SK-N-SH (cell line): ENCODE results near the gene CCM2. TPM values are rescaled to one million over a fixed set of nuclear protein-coding genes. Genes with fewer than 3 reads are reported as not detected.

Source experiments
- CTCF ChIA-PET: fragments of 300-600, 350-600 bp; formaldehyde crosslinking; extraction: SDS; loops from one replicate; lab custom pipeline; 2021; lab: Yijun Ruan, JAX
- POLR2A ChIA-PET: fragments of 350-600 bp; sonication (Branson Sonifier 250); formaldehyde crosslinking; extraction: SDS; loops from one replicate; lab custom pipeline; 2020; ENCODE audit warnings: antibody characterized with exemption, inconsistent platforms; lab: Yijun Ruan, JAX
- DNase-seq: peaks from one replicate; pipeline ENCODE4 v3.0.0; 2012
- H2AFZ ChIP-seq: fragments of 200-600 bp; sonication (generic); 2 replicates; pipeline ENCODE4 v1.8.1; 2016; ENCODE audit warnings: antibody characterized with exemption, mild to moderate bottlenecking, low read depth
- H3F3A ChIP-seq: fragments of 200-600 bp; sonication (generic); replicated peaks from 2 replicates; pipeline ENCODE3; 2016; ENCODE audit warnings: antibody characterized with exemption, mild to moderate bottlenecking; ENCODE audit not compliant: insufficient read depth
- H3K27ac ChIP-seq, 2 experiments: fragments of 200-500 bp in 1 of 2; fragments of 200-600 bp in 1 of 2; sonication (Bioruptor generic) in 1 of 2; sonication (generic), shearing (Covaris generic) in 1 of 2; 2 replicates each; pipeline versions ENCODE4 v1.5.1 to v1.6.1; 2014 to 2016; ENCODE audit warnings: low read depth in 2 of 2, inconsistent platforms in 1 of 2, low read length in 1 of 2, mild to moderate bottlenecking in 1 of 2, mixed read lengths in 1 of 2
- H3K27me3 ChIP-seq: fragments of 200-600 bp; sonication (generic), shearing (Covaris generic); 2 replicates; pipeline ENCODE4 v1.6.1; 2016; ENCODE audit warnings: mixed run types; ENCODE audit not compliant: insufficient read depth
- H3K36me3 ChIP-seq, 2 experiments: fragments of 200-500 bp in 1 of 2; fragments of 200-600 bp in 1 of 2; sonication (Bioruptor generic) in 1 of 2; sonication (generic) in 1 of 2; replicated peaks in 1 of 2; 2 replicates each; pipeline versions ENCODE3 to v1.5.1; 2014 to 2016; ENCODE audit warnings: low read length in 1 of 2, mild to moderate bottlenecking in 1 of 2; ENCODE audit not compliant: insufficient read depth in 2 of 2, control insufficient read depth in 1 of 2
- H3K4me1 ChIP-seq, 2 experiments: fragments of 200-500 bp in 1 of 2; fragments of 200-600 bp in 1 of 2; sonication (Bioruptor generic) in 1 of 2; sonication (generic), shearing (Covaris generic) in 1 of 2; 2 replicates each; pipeline versions ENCODE4 v1.5.1 to v1.6.1; 2014 to 2016; ENCODE audit warnings: low read depth in 1 of 2, low read length in 1 of 2, mixed run types in 1 of 2; ENCODE audit not compliant: insufficient read depth in 2 of 2, control insufficient read depth in 1 of 2
- H3K4me2 ChIP-seq: fragments of 200-600 bp; sonication (generic), shearing (Covaris generic); 2 replicates; pipeline ENCODE4 v1.6.1; 2017; ENCODE audit warnings: mixed run types
- H3K4me3 ChIP-seq, 2 experiments: fragments of 200-500 bp in 1 of 2; fragments of 200-600 bp in 1 of 2; sonication (Bioruptor generic) in 1 of 2; sonication (generic), shearing (Covaris generic) in 1 of 2; 2 replicates each; pipeline versions ENCODE4 v1.5.1 to v1.8.1; 2014 to 2016; ENCODE audit warnings: low read depth in 2 of 2, inconsistent platforms in 1 of 2, low read length in 1 of 2, mild to moderate bottlenecking in 1 of 2, mixed read lengths in 1 of 2, moderate library complexity in 1 of 2
- H3K79me2 ChIP-seq: fragments of 200-600 bp; sonication (generic); 2 replicates; pipeline ENCODE4 v1.8.1; 2017; ENCODE audit warnings: mild to moderate bottlenecking; ENCODE audit not compliant: insufficient read depth
- H3K9ac ChIP-seq: fragments of 200-600 bp; sonication (generic); 2 replicates; pipeline ENCODE4 v1.6.1; 2017; ENCODE audit warnings: mixed run types
- H3K9me2 ChIP-seq: fragments of 200-600 bp; sonication (generic); 2 replicates; pipeline ENCODE4 v1.6.1; 2017; ENCODE audit warnings: mixed run types
- H3K9me3 ChIP-seq: fragments of 200-600 bp; sonication (generic); 2 replicates; pipeline ENCODE4 v1.6.1; 2017; ENCODE audit warnings: mixed run types, mild to moderate bottlenecking, moderate library complexity
- H4K20me1 ChIP-seq: fragments of 200-600 bp; sonication (generic); 2 replicates; pipeline ENCODE4 v1.6.1; 2017; ENCODE audit warnings: mild to moderate bottlenecking, mixed run types; ENCODE audit not compliant: insufficient read depth
- CHD2 ChIP-seq: fragments of 150-350 bp; IDR thresholded peaks from 2 replicates; pipeline ENCODE4 v1.6.1; 2018; ENCODE audit warnings: low read length; ENCODE audit not compliant: partially characterized antibody
- CTCF ChIP-seq: fragments of 200-600 bp; sonication (generic); IDR thresholded peaks from 2 replicates; pipeline ENCODE4 v1.6.1; 2017; ENCODE audit warnings: antibody characterized with exemption, mild to moderate bottlenecking, moderate library complexity
- ELF1 ChIP-seq: IDR thresholded peaks from 2 replicates; pipeline ENCODE4 v1.4.0; 2012
- EP300 ChIP-seq, 2 experiments: IDR thresholded peaks; 2 replicates each; pipeline versions ENCODE4 v1.4.0 to v1.6.1; 2012; ENCODE audit warnings: borderline replicate concordance in 1 of 2, low read depth in 1 of 2, low read length in 1 of 2
- GABPA ChIP-seq: IDR thresholded peaks from 2 replicates; pipeline ENCODE4 v1.4.0; 2012; ENCODE audit warnings: low read depth, mild to moderate bottlenecking
- JUND ChIP-seq: IDR thresholded peaks from 2 replicates; pipeline ENCODE4 v1.4.0; 2012
- MAX ChIP-seq: IDR thresholded peaks from 2 replicates; pipeline ENCODE4 v1.4.0; 2012; ENCODE audit warnings: low read depth
- MEF2A ChIP-seq: IDR thresholded peaks from 2 replicates; pipeline ENCODE4 v1.4.0; 2012; ENCODE audit warnings: low read depth, borderline replicate concordance
- MXI1 ChIP-seq: IDR thresholded peaks from 2 replicates; pipeline ENCODE4 v1.6.1; 2012; ENCODE audit warnings: mild to moderate bottlenecking, low read depth, low read length, improper control_type of control experiment
- NFIC ChIP-seq: IDR thresholded peaks from 2 replicates; pipeline ENCODE4 v1.4.0; 2012; ENCODE audit warnings: borderline replicate concordance
- NRF1 ChIP-seq: IDR thresholded peaks from 2 replicates; pipeline ENCODE4 v1.6.1; 2012; ENCODE audit warnings: low read depth, mild to moderate bottlenecking, low read length
- PBX3 ChIP-seq: IDR thresholded peaks from 2 replicates; pipeline ENCODE4; 2012
- POLR2AphosphoS5 ChIP-seq: IDR thresholded peaks from 2 replicates; pipeline ENCODE4 v1.6.1; 2012; ENCODE audit warnings: low read depth, low read length
- RAD21 ChIP-seq: IDR thresholded peaks from 2 replicates; pipeline ENCODE4 v1.6.1; 2012; ENCODE audit warnings: mild to moderate bottlenecking, low read length
- RFX5 ChIP-seq: IDR thresholded peaks from 2 replicates; pipeline ENCODE4 v1.6.1; 2012; ENCODE audit warnings: mild to moderate bottlenecking, improper control_type of control experiment, low read length
- RXRA ChIP-seq: IDR thresholded peaks from 2 replicates; pipeline ENCODE4 v1.4.0; 2012; ENCODE audit warnings: low read depth, mild to moderate bottlenecking, borderline replicate concordance
- SIN3A ChIP-seq: IDR thresholded peaks from 2 replicates; pipeline ENCODE4 v1.6.1; 2012; ENCODE audit warnings: low read depth, mild to moderate bottlenecking, low read length, moderate library complexity, borderline replicate concordance
- TAF1 ChIP-seq: IDR thresholded peaks from 2 replicates; pipeline ENCODE4 v1.6.1; 2012; ENCODE audit warnings: low read depth, mild to moderate bottlenecking, low read length, moderate library complexity, borderline replicate concordance
- TCF12 ChIP-seq: IDR thresholded peaks from 2 replicates; pipeline ENCODE4 v1.4.0; 2012
- TEAD4 ChIP-seq: IDR thresholded peaks from 2 replicates; pipeline ENCODE4 v1.4.0; 2012; ENCODE audit warnings: mild to moderate bottlenecking, borderline replicate concordance; ENCODE audit not compliant: insufficient read depth
- USF1 ChIP-seq: IDR thresholded peaks from 2 replicates; pipeline ENCODE4 v1.4.0; 2012; ENCODE audit warnings: low read depth, borderline replicate concordance
- YY1 ChIP-seq: IDR thresholded peaks from 2 replicates; pipeline ENCODE4 v1.4.0; 2012; ENCODE audit warnings: low read depth, mild to moderate bottlenecking
- ZBTB33 ChIP-seq: IDR thresholded peaks from 2 replicates; pipeline ENCODE4 v1.4.0; 2012; ENCODE audit warnings: low read depth, borderline replicate concordance
- WGBS: methylation state at CpG from one replicate; pipeline ENCODE4 v1.1.6; 2017; ENCODE audit warnings: low lambda C conversion rate; 5-methylcytosine and 5-hydroxymethylcytosine counted together
- polyA plus RNA-seq, 3 experiments: library from polyadenylated mRNA; depleted of rRNA; stranded (reverse); fragments of >200 nt; gene quantifications; 2 replicates each; pipeline ENCODE4 v1.2.3, GENCODE V29; 2012

Gene CCM2
- polyA plus RNA-seq, 1 of the 3 experiments (the other 2 are of a cell fraction) = 83.2 TPM

DNA sequence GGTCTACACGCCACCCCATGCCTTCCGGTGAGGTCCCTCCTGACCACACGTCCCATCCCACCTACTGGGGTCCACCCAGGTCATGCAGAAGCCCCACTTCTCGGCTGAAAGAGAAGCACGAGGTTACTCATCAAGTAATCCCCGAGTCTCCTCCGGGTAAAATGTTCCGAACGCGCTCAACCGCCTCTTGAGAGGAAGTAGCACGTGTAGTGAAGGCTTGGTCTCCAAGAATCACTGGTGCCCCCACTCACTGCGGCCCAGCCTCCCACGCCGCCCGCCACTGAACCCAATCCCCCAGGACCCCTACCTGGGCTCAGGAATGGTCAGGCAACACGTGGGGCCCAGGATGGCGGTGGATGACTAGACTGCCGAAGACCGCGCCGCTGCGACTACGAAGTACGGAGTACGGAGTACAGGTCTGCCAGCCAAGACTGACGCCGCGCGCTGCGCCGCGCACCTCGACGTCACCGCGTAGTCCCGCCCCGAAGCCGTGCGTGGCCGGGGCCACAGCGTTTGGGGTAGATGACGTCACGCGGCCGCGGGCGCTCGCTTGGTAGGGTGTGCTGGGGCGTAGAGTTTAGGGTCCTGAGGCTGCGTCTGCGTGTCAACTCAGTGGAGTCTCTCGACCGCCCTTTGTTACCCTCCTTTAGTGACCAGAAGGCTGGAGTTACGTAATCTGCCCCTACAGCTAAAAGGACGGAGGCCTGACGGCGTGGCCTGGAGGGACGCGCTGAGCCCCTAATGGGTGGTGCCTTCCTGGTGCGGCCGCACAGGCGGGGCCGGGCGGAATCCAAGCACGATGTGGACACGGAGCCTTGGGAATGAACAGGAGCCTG, 13.6 kb upstream of the CCM2 start:
- Histone ChIP-seq H3K36me3 (peaks cover 38 to 40% of the 10 kb centered on the region in 2 experiments), H3K27me3 (no peaks in the 10 kb centered on the region), H3K9me3 (no peaks in the 10 kb centered on the region), H3K27ac (peak overlapping the region; percentile 82 to 91), H3K79me2 (peaks cover 26% of the 10 kb centered on the region), H3K4me1 (peaks cover 24 to 26% of the 10 kb centered on the region in 2 experiments; a peak in 3 of 4 replicates), H3F3A (peaks cover 37% of the 10 kb centered on the region), H3K9ac (peak overlapping the region; percentile 84), H3K4me3 (peak overlapping the region; percentile 77 to 79), H3K9me2 (no peaks in the 10 kb centered on the region), H2AFZ (peak overlapping the region; percentile 76), H3K4me2 (peak overlapping the region; percentile 81), H4K20me1 (0 out of 2 replicates have a peak, but pooled peaks cover 4% of the 10 kb centered on the region)
- POLR2A ChIA-PET = interaction anchor here (0.9 to 1.5 kb wide), 13 partner anchors 10 to 138 kb away, joined by 3 to 10 read pairs (median 5); partner anchors contain the start of genes CCM2 and TBRG4
- WGBS = under 1% methylated on average over 56 of the region's 68 CpGs
- peak; percentile 98 for DNase-seq
- CTCF ChIA-PET = interaction anchor here (0.7 to 5.8 kb wide), 10 partner anchors 8 to 391 kb away, joined by 3 to 34 read pairs (median 6); partner anchors contain the start of genes CCM2 and TBRG4
- TF ChIP-seq EP300 (IDR thresholded peaks at IDR 0.05; ENCODE audit: borderline replicate concordance in 1 of 2, low read depth in 1 of 2, low read length in 1 of 2) (peak in 1 of 2 experiments; percentile 5; a peak in 1 of 4 replicates), YY1 (no peak), NRF1 (peak; percentile 64), RFX5 (peak; percentile 59), GABPA (peak; percentile 18; the same call in 1 of the 2 replicates), RXRA (no peak), JUND (peak; percentile 8; the same call in 1 of the 2 replicates), CTCF (no peak), CHD2 (peak; percentile 82), NFIC (peak; percentile 38; the same call in 1 of the 2 replicates), TEAD4 (no peak), TCF12 (0 out of 2 replicates have a peak, but pooled peaks have one; percentile 4), USF1 (0 out of 2 replicates have a peak, but pooled peaks have one; percentile 16), MEF2A (no peak), SIN3A (peak; percentile 95), MAX (peak; percentile 100), ZBTB33 (no peak), MXI1 (peak; percentile 99), PBX3 (no peak), POLR2AphosphoS5 (peak; percentile 99), TAF1 (peak; percentile 98; the same call in 1 of the 2 replicates), RAD21 (peak; percentile 5; the same call in 1 of the 2 replicates), ELF1 (peak; percentile 61; the same call in 1 of the 2 replicates)
